ENCODE measurements around the gene CEACAM19.
"Not testable (repeated sequence)": the region's sequence is repeated elsewhere in the genome, so short reads cannot be mapped to it uniquely, and the experiment has no call there.

Gene CEACAM19

DNA sequence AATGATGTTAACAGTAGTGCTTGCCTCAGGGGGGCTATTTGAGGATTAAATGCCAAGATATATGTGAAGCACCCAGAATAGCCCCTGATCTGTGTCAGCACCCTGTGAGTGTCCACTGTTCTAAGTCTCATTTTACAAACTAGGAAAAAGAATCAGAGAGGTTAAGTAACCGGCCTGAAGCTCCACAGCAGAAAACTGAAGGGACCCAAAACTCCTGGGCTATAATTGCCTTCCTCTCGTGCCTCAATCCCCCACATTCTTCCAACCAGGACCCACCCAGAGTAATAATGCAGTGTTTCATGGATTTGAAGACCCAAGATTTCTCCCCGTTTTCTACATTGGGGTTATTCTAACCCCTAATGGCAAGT, 25.2 kb upstream of the CEACAM19 start:
- no peak for DNase-seq

DNA sequence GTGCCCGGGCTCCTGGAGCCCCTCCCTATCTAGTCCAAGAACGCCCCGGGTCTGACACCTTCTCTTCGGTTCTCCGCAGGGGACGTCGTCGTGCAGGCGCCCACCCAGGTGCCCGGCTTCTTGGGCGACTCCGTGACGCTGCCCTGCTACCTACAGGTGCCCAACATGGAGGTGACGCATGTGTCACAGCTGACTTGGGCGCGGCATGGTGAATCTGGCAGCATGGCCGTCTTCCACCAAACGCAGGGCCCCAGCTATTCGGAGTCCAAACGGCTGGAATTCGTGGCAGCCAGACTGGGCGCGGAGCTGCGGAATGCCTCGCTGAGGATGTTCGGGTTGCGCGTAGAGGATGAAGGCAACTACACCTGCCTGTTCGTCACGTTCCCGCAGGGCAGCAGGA, 24.1 kb upstream of the CEACAM19 start:
- DNase-seq: no peak

DNA sequence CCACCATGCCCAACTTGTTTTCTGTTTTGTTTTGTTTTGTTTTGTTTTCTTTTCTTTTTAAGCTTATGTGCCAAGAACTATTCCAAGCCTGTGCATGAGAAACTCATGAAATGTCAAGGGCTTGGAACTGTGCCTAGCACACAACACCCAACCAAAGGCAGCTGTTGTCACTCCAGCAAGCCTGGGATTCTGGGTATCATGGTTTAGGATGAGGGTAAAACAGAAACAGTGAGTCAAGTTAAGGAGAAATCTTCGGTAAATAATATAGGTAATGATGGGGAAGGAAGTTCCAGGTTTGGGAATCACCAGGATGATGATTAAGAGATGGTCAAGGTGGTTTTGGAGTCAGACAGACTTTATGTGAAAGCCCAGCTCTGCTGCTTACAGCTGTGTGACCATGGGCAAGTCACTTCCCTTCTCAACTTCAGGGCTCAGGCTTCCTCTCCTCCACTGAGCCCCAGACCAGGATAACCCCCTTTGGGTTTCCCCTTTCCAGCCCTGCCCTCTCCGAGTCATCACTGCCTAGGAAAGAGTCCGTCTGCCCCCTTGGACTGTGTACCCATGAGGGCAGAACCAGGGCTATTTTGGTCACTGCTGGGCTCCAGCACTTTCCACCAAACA, 22.5 kb upstream of the CEACAM19 start:
- no peak for DNase-seq

DNA sequence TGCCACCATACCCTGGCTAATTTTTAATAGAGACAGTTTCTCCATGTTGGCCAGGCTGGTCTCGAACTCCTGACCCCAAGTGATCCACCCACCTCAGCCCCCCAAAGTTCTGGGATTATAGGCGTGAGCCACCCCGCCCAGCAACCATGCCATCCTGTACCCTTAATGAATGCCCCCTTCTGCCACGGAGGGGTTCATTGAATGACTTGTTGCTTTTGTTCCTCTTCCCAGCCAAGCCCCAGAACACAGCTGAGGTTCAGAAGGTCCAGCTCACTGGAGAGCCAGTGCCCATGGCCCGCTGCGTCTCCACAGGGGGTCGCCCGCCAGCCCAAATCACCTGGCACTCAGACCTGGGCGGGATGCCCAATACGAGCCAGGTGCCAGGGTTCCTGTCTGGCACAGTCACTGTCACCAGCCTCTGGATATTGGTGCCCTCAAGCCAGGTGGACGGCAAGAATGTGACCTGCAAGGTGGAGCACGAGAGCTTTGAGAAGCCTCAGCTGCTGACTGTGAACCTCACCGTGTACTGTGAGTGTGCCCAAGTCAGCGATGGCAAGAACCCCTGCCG, 21.6 kb upstream of the CEACAM19 start:
- DNase-seq: no peak

DNA sequence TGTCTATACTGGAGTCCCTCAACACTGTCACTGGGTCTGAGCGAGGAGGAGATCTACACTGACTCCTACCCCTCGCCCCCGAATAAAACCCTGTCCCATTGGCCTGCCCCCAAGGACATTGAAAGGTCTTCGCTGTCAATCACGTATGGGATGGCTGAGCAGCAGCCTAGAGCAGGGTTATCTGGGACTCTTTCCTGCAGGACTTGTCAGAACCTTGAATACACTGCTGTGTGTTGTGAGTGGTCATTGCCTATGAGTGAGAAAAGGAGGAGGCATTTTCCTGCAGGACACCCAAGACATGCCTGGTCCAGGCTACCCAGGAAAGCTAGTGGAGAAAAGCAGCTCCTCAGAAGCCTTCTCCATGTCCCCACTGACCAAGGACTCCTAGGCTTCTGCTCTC, 17.9 kb upstream of the CEACAM19 start:
- no peak for DNase-seq

DNA sequence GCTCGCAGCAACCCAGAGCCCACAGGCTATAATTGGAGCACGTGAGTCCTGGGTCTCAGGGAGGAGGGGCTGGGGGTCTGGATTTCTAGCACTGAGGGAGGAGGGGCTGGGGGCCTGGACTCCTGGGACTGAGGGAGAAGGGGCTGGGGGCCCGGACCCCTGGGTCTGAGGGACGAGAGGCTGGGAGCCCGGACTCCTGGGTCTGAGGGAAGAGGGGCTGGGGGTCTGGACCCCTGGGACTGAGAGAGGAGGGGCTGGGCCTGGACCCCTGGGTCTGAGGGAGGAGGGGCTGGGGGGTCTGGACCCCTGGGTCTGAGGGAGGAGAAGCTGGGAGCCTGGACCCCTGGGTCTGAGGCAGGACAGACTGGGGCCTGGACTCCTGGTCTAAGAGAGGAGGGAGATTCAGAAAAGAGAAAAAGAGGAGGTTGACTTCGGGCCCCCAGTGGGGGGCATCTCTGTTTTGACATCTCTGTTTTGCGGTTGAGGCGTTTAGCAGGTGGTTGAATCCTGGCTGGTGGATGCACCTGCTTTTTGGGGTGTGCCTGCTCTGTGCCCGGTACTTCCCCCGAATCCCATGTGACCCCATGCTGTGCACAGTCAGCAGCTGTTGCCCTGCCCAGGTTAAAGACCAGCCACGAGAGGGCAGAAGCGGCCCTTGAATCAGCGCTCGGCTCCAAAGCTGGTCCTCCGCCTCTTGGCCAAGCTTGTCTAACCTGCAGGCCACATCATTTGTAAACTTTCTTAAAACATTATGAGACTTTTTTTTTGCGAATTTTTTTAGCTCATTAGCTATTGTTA, 17.1 kb upstream of the CEACAM19 start:
- no peak for DNase-seq

DNA sequence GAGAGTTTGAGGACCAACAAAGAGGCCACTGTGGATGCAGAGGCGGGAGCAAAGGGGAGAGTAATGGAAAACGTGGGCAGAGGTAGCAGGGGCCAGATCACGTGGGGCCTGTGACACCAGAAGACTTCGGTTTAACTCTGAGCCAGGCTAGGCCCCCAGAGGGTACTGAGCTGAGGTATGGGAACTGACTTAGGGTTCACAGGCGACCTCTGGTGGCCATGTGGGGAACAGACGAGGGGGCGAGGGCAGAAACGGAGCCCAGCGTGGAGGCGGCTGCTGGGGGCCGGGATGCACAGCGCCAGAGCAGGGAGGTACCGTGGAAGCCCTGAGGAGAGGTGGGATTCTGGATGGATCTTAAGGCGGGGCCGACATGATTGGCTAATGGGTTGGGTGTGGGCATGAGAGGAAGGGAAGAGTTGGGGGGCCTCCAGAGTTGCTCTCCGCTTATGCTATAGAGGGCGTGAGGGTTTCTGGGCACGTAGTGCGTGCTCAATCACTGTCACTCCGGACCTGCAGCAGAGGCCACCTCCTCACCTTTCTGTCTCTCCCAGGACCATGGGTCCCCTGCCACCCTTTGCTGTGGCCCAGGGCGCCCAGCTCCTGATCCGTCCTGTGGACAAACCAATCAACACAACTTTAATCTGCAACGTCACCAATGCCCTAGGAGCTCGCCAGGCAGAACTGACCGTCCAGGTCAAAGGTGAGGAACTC, 13.9 kb upstream of the CEACAM19 start:
- peak in 1 of 2 experiments; percentile 48 for DNase-seq

DNA sequence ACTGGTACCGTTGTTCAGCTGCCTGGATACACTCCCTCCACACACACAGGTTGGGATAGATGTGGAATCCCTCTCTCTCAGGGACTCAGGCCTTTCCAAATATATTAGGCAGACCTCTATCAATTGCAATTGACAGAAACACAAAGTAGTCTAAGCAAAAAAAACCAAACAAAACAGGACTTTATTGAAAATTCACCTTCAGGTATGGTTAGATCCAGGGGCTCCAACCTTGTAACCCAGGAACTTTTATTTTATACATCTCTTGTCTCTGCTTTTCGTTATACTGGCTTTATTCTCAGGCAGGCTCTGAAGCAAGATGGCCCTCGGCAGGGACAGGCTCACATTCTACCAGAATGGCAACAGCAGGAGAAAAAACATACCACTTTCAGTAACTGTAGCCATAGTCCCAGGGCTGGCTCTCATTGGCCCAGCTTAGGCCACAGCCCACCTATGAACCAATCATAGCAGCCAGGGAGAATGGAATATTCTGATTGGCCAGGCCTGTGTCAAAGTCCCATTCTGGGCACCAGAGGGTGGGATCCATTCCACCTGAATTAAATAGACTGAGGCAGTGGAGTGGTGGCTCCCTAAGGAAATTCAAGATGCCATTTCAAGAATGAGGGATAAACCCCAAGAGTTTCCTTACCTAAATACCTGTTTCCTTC, 13.1 kb upstream of the CEACAM19 start:
- no peak for DNase-seq

DNA sequence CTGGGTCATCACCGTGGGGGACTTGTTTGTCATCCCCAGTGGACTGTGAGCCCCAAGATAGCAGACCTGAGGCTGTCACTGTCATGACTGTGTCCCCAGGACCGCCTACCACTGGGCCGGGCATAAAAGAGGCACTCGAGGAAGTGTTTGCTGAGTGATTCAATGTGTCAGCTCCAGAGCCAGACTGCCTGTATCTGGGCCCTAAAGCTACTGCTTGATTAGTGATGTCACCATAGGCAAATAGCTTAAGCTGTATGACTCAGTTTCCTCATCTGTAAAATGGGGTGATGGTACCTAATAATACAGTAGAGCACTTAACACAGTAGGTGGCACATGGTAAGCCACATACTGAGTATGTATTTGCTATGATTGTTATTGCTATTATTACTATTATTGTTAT, 11.2 kb upstream of the CEACAM19 start:
- no peak for DNase-seq

DNA sequence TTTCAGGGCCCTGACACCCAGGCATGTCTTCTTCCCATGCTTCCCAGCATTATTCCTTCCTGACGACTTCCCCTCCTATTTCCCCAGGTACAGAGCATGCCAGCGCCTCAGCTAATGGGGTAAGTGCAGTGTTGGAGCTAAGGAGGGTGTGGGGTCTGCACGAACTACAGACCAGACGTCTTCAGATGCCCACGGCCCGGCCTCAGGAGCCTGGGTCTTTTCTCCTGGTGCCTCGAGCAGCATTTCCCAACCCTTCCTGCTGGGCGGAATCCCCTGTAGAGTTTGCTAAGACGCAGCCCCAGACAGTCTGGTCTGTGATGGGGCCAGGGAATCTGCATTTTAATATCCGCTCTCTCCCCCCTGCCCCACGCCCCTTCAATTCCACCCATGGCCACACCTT, 10.1 kb upstream of the CEACAM19 start:
- no peak for DNase-seq

DNA sequence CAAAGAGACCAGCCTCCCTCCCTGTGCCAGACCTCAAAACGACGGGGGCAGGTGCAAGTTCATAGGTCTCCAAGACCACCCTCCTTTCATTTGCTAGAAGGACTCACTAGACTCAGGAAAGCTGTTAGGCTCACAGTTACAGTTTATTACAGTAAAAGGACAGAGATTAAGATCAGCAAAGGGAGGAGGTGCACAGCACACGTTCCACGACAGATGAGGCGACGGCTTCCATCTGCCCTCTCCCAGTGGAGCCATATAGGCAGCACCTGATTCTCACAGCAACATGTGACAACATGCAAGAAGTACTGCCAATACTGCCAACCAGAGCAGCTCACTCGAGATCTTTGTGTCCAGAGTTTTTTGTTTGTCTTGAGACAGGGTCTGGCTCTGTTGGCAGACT, 9.4 kb upstream of the CEACAM19 start:
- DNase-seq: no peak

DNA sequence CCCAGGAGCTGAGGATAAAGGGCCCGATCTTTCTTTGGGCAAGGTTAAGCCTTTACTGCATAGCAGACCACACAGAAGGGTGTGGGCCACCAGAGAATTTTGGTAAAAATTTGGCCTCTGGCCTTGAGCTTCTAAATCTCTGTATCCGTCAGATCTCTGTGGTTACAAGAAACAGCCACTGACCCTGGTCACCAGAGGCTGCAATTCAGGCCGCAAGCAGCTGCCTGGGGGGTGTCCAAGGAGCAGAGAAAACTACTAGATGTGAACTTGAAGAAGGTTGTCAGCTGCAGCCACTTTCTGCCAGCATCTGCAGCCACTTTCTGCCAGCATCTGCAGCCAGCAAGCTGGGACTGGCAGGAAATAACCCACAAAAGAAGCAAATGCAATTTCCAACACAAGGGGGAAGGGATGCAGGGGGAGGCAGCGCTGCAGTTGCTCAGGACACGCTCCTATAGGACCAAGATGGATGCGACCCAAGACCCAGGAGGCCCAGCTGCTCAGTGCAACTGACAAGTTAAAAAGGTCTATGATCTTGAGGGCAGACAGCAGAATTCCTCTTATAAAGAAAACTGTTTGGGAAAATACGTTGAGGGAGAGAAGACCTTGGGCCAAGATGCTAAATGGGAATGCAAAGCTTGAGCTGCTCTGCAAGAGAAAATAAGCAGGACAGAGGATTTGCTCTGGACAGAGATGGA, 8.4 kb upstream of the CEACAM19 start:
- DNase-seq: no peak

DNA sequence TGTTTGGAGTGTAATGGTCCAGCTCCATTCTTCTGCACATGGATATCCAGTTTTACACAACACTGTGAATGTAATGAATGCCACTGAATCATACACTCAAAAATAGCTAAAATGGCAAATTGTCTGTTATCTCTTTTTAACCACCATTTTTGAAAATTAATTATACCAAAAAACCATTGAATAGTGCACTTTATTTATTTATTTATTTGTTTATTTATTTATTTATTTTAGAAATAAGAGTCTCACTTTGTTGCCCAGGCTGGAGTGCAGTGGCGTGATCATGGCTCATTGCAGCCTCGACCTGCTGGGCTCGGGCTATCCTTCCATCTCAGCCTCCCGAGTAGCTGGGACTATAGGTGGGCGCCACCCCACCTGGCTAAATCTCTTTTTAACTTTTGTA, 7.3 kb upstream of the CEACAM19 start:
- no peak for DNase-seq

DNA sequence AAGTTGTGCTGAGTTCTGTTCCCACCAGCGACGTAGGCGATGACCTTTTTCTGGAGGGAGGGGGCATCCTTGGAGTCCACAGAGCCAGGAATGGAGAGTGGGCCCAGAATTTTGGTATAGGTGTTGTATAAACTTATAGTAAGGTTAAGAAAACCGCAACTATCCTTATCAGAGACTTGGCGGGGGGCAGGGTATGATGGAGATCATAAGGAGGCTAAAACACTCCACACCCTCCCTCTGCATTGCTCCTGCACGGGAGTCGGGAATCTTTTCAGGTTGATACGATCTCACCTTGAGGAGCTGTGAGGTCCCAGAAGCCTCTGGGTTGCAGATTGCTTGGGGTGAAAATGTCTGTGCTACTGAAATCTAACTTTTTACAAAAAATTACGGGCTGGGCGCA, 6.3 kb upstream of the CEACAM19 start:
- no peak for DNase-seq

DNA sequence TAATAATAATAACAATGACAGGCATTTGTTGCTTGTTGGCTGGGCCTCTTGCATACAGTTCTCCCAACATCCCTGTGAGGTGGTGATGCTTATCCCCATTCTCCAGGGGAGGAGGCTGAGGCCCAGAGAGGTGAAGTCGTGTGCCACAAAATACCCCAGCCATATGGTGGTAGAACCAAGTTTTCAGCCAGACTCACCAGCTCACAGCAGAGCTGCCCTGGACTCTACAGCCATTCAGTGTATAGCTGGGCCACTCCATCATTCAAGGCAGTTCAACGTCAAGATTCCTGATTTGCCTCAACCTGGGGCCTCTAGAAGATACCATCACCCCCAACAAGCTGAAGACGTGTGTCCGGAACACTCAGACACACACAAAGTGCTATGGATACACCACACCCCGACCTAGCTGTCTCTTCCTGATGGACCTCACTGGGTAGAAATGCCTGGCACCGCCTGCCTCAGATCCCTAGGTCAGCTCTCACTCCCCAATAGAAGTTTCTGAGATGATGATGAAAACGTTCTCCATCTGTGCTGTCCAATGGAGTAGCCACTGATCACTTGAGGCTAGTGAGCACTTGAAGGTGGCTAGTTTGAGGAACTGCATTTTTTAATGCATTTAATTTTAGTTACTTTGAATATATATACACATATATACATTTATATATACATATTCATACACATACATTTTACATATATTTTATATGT, 4.3 kb upstream of the CEACAM19 start:
- DNase-seq: no peak

DNA sequence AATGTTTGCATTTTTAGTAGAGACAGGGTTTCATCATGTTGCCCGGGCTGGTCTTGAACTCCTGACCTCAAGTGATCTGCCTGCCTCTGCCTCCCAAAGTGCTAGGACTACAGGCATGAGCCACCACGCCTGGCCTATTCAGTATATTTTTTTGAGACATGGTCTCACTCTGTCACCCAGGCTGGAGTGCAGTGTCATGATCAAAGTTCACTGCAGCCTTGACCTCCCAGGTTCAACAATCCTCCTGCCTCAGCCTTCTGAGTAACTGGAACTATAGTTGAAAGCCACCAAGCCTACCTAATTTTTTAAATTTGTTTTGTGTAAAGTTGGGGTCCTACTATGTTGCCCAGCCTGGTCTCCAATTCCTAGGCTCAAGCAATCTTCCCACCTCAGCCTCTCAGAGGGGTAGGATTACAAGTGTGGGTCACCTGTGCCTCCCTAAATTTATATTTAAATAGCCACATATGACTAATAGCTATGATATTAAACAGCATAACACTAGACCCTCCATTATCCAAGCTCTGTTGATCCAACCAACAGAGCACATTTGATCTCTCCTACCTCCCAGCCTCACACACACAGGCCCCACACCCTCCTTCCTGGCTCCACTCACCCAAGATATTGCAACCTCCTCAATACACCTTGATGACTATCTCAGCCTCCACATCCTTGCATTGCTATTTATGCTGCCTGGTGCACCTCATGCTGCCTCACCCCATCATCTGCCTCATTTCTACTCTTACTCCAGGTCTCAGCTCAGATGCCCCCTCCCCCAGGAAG, 2.1 kb upstream of the CEACAM19 start:
- DNase-seq: no peak

DNA sequence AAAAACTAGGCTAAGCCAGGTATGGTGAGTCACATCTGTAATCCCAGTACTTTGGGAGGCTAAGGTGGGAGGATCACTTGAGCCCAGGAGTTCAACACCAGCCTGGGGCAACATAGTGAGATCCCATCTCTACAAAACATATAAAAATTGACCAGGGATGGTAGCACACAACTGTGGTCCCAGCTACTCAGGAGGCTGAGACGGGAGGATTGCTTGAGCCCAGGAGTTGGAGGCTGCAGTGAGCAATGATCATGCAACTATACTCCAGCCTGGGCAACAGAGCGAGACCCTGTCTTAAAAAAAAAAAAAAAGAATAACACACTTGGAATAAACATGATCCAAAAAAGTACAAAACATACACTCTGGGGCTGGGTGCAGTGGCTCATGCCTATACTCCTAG, 1.3 kb upstream of the CEACAM19 start:
- not testable (repeated sequence) for DNase-seq

DNA sequence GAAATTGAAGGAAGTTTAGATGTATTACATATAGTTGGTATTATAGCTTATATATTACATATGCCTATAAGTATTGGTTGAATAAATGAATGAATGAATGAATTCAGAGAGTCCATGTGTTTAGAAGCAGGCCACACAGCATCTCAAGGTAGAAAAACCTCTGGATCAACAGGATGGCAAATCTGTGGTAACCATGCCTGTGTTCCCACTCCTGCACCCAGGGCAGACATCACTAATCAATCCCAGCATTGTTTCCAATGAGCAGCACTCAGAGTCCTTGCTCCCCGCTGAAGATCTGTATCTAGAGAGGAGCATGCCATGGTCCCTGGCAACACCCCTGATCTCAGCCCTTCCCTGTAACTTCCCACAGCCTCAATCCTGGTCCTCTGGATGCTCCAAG, 944 bp downstream of the CEACAM19 start:
- no peak for DNase-seq

DNA sequence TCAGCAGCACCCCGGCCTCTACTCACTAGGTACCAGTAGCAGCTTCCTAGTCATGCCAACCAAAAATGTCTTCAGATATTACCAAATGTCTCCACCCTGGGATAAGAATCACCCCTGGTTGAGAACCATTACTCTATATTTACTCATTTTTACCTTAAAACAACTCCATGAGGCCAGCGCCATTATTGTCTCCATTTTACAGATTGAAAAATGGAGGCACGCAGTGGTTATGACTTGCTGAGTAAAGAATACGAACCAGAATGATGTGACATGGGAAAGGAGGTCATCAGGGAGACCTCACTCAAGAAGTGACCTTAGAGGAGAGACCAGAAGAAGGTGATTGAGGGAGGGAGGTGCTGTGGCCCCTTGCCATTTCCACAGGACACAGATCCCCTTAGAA, 2.2 kb downstream of the CEACAM19 start:
- DNase-seq: no peak

DNA sequence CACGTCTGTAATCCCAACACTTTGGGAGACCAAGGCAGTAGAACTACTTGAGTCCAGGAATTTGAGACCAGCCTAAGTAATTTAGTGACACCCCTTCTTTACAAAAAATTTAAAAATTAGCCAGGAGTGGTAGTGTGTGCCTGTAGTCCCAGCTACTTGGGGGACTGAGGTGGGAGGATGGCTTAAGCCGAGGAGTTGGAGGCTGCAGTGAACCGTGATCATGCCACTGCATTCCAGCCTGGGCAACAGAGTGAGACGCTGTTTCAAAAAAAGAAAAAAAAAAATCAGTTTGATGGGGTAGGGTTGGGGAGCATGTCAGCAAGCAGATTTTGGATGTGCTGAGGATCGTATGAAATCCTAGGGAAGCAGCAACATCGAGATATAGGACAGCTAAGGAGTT, 4.2 kb downstream of the CEACAM19 start:
- DNase-seq: no peak
